ENCODE results near the gene VPS13D.

The VPS13D gene

GRCh38 chr1:12473596-12474362 lies 243.9 kb downstream of the VPS13D start:
- no peak for DNase-seq

- no peak for DNase-seq
Observed at GRCh38 chr1:12475101-12475500, 245.3 kb downstream of the VPS13D start.

GRCh38 chr1:12475530-12475934 lies 245.7 kb downstream of the VPS13D start:
- peak; percentile 63 for DNase-seq

- DNase-seq = no peak
Observed at GRCh38 chr1:12475947-12476346, 246.1 kb downstream of the VPS13D start.

- no peak for DNase-seq
Observed at GRCh38 chr1:12477314-12477713, 247.5 kb downstream of the VPS13D start.

GRCh38 chr1:12477936-12478611 lies 248.2 kb downstream of the VPS13D start:
- DNase-seq = peak; percentile 96

- DNase-seq = no peak
Observed at GRCh38 chr1:12478612-12478985, 248.8 kb downstream of the VPS13D start.

- no peak for DNase-seq
Observed at GRCh38 chr1:12479311-12479710, 249.5 kb downstream of the VPS13D start.

GRCh38 chr1:12480041-12480440 lies 250.2 kb downstream of the VPS13D start:
- DNase-seq = no peak

- no peak for DNase-seq
Observed at GRCh38 chr1:12480748-12481362, 251.0 kb downstream of the VPS13D start.

GRCh38 chr1:12481928-12482327 lies 252.1 kb downstream of the VPS13D start:
- DNase-seq = no peak

GRCh38 chr1:12482988-12483387 lies 253.2 kb downstream of the VPS13D start:
- no peak for DNase-seq

GRCh38 chr1:12485231-12486058 lies 255.6 kb downstream of the VPS13D start:
- DNase-seq = no peak

GRCh38 chr1:12486059-12486341 lies 256.2 kb downstream of the VPS13D start:
- DNase-seq = no peak

- no peak for DNase-seq
Observed at GRCh38 chr1:12486401-12487005, 256.7 kb downstream of the VPS13D start.

- no peak for DNase-seq
Observed at GRCh38 chr1:12487520-12487919, 257.7 kb downstream of the VPS13D start.

GRCh38 chr1:12488666-12489354 lies 259.0 kb downstream of the VPS13D start:
- no peak for DNase-seq

- DNase-seq = no peak
Observed at GRCh38 chr1:12490532-12491142, 260.8 kb downstream of the VPS13D start.

GRCh38 chr1:12491656-12492055 lies 261.8 kb downstream of the VPS13D start:
- peak; percentile 74 for DNase-seq

GRCh38 chr1:12495725-12496124 lies 265.9 kb downstream of the VPS13D start:
- no peak for DNase-seq

GRCh38 chr1:12496154-12496961 lies 266.5 kb downstream of the VPS13D start:
- no peak for DNase-seq

All from left hindlimb (tissue), 1 donor.